GM10248 (cell line): Measurements from ENCODE around the gene KIRREL3.
"Not testable (repeated sequence)": the region's sequence is repeated elsewhere in the genome, so short reads cannot be mapped to it uniquely, and the experiment has no call there.

Experiments used
- CTCF ChIA-PET: fragments of 300-600 bp; sonication (Branson Sonifier 250); formaldehyde crosslinking; extraction: SDS; loops from one replicate; lab custom pipeline; 2021; ENCODE audit warnings: antibody characterized with exemption; lab: Yijun Ruan, JAX
- POLR2A ChIA-PET: fragments of 350-650 bp; sonication (Branson Sonifier 250); formaldehyde crosslinking; extraction: SDS; loops from one replicate; lab custom pipeline; 2020; ENCODE audit warnings: antibody characterized with exemption; lab: Yijun Ruan, JAX
- DNase-seq: peaks from one replicate; pipeline ENCODE4 v3.0.0; 2012; ENCODE audit errors: extremely low spot score
- TF ChIP-seq, protein P1 (sequence below): IDR thresholded peaks from 2 replicates; pipeline ENCODE4 v1.5.1; 2012; ENCODE audit warnings: mild to moderate bottlenecking, low read depth; ENCODE audit errors: extremely low read depth, missing control alignments, control extremely low read depth

Gene KIRREL3

DNA sequence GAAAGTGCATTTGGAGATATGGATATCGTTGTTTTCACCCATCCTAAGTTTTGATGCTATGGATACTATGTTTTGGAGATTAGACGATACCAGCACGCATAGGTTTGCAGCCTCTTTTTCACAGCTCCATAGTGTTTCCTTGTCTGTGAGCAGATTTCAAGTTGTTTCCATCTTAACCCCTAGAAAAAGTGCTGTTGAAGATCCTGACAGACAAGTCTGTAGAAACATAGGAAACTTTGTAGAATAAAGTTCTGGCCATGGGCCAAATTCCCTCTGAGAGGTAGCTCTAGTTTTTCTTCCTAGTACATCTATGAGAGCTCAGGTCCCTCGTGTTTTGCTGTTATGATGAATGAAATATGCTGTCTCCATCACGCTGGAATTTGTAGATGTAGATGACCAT, 612.7 kb downstream of the KIRREL3 start:
- CTCF ChIA-PET, result no interaction called here
- DNase-seq, result no peak
- POLR2A ChIA-PET, result no interaction called here
- TF ChIP-seq, protein P1, sequence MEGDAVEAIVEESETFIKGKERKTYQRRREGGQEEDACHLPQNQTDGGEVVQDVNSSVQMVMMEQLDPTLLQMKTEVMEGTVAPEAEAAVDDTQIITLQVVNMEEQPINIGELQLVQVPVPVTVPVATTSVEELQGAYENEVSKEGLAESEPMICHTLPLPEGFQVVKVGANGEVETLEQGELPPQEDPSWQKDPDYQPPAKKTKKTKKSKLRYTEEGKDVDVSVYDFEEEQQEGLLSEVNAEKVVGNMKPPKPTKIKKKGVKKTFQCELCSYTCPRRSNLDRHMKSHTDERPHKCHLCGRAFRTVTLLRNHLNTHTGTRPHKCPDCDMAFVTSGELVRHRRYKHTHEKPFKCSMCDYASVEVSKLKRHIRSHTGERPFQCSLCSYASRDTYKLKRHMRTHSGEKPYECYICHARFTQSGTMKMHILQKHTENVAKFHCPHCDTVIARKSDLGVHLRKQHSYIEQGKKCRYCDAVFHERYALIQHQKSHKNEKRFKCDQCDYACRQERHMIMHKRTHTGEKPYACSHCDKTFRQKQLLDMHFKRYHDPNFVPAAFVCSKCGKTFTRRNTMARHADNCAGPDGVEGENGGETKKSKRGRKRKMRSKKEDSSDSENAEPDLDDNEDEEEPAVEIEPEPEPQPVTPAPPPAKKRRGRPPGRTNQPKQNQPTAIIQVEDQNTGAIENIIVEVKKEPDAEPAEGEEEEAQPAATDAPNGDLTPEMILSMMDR, result no peak

- POLR2A ChIA-PET, CTCF ChIA-PET, DNase-seq: not testable (repeated sequence)
Observed at GRCh38 chr11:126386729-126387071, 613.9 kb downstream of the KIRREL3 start.

DNA sequence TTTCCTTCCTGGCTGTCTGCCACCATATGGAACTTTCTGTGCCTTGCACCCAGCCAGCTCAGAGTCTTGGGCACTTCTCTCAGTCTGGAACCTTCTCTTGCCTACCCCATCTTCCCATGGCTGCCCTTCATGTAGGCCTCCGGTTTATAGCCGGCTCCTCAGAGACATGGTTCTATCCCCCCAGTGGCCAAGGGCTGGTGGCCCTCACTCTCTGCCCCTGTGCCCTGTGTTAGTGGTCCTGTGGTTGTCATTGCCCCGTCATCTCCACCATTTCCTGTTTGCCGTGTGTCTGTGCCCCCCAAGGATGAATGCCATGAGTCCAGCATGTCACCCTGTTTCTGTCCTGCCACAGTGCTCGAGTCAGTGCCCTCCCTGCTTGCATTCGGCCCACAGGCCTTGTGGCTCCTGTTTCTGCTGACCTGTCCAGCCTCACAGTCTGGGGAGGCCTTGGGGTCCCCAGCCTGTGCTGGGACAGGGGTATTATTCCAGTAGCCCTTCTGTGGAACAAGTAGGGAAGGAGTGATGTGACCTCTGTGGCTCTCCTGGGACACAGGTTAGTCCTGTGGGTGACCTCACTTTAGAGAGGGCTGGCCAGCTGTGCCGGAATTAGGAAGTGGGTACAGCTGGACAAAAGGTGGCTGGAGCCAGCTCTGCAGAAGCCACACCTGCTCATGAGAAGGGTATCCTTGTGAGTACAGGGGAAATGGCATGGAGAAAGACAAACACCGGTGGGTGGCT, 614.4 kb downstream of the KIRREL3 start:
- POLR2A ChIA-PET, result no interaction called here

DNA sequence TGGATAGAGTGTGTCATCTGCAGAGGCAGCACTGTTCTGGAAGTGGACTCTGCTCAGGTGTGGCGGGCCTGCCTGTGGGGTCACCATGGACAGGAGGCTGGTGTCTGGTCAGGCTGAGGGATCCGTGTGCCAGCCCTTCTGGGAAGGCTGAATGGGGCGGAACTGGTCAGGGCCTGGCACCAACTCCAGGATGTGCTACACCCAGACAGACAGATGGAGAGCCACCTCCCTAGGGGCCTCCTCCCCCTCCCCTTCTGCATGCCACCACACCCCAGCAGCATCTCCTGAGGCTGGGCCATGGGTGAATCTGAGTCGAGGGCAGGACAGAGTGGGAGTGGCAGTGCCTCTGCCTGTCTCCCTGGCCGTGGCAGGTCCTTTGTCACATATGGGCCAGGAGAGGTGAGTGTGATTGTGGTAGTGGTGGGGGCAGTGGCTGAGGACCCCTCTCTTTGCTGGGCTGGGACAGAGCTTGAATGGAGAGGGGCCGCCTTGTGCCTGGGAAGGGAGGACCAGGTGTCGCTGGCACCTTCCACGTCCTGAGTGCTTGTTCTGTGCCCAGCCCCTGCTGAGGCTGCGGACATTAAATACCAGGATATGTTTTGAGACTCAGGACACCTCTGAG, 616.0 kb downstream of the KIRREL3 start:
- DNase-seq, result no peak
- TF ChIP-seq, protein P1, result no peak
- ChIA-PET CTCF (no interaction called here), POLR2A (no interaction called here)

More for the DNA sequence above, 614.4 kb downstream of the KIRREL3 start:
- no peak for DNase-seq
- TF ChIP-seq, protein P1, result no peak
- CTCF ChIA-PET, result no interaction called here

- ChIA-PET POLR2A (no interaction called here), CTCF (no interaction called here)
- TF ChIP-seq, protein P1, result no peak
- DNase-seq, result no peak
Observed at GRCh38 chr11:126383339-126384335, 616.9 kb downstream of the KIRREL3 start.

DNA sequence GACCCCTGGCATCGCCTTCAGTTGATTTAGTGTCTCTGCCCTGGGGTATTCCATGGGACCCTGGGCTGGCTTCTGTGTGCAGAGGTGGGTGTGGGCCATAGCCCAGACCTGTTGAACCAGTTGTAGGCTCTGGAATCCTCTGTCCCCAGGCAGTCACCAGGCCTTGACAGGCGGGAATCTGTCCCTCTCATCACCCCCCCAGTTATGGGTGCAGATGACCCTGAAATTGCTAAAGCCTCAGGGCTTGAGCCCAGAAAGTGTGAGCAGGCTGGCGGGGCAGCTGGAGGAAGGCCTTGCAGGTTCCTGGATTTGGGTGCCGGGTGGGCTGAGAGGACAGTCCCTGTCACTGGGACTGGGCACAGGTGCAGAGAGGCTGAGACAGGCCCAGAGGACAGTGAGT, 617.9 kb downstream of the KIRREL3 start:
- POLR2A ChIA-PET, CTCF ChIA-PET, DNase-seq: not testable (repeated sequence)

- DNase-seq, POLR2A ChIA-PET, CTCF ChIA-PET: not testable (repeated sequence)
Observed at GRCh38 chr11:126381960-126382359, 618.6 kb downstream of the KIRREL3 start.

- no peak for DNase-seq
- TF ChIP-seq, protein P1, result no peak
- CTCF ChIA-PET, result interaction anchor here (1.1 to 1.4 kb wide), 3 partner anchors 10 to 24 kb away, joined by 3 to 6 read pairs (median 5); no protein-coding TSS in a partner anchor
- POLR2A ChIA-PET, result no interaction called here
Observed at GRCh38 chr11:126380909-126381308, 619.7 kb downstream of the KIRREL3 start.
